ENCODE data around the gene RAB9A. TPM values are rescaled to one million over a fixed set of nuclear protein-coding genes. Genes with fewer than 3 reads are reported as not detected.
"Not testable (repeated sequence)": the region's sequence is repeated elsewhere in the genome, so short reads cannot be mapped to it uniquely, and the experiment has no call there.

The RAB9A gene
- polyA plus RNA-seq, 4 donors: 25.6 to 31.4 (median 30.2) TPM

- no peak for DNase-seq (ENCODE audit: low read depth in 4 of 4, low spot score in 3 of 4)
Measured at GRCh38 chrX:13669246-13669737, 19.6 kb upstream of the RAB9A start.

GRCh38 chrX:13669755-13670154 lies 19.2 kb upstream of the RAB9A start:
- DNase-seq (ENCODE audit: low read depth in 4 of 4, low spot score in 3 of 4): not testable (repeated sequence)

GRCh38 chrX:13670197-13670596 lies 18.7 kb upstream of the RAB9A start:
- DNase-seq (ENCODE audit: low read depth in 4 of 4, low spot score in 3 of 4): no peak

DNA sequence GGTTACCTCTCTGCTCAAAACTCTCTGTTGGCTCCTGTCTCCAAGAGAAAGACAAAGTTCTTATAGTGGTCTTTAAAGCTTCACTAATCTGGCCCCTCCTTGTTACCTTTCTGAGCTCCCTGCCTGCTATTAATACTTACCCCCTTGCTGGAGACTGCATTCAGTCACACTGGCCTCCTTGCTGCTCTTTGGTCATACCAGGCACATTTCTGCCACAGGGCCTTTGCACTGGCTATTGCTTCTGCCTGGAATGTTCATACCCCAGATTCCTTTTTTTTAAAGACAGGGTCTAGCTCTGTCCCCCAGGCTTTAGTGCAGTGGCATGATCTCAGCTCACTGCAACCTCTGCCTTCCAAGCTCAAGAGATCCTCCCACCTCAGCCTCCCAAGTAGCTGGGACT lies 15.9 kb upstream of the RAB9A start:
- no peak for DNase-seq (ENCODE audit: low read depth in 4 of 4, low spot score in 3 of 4)

DNA sequence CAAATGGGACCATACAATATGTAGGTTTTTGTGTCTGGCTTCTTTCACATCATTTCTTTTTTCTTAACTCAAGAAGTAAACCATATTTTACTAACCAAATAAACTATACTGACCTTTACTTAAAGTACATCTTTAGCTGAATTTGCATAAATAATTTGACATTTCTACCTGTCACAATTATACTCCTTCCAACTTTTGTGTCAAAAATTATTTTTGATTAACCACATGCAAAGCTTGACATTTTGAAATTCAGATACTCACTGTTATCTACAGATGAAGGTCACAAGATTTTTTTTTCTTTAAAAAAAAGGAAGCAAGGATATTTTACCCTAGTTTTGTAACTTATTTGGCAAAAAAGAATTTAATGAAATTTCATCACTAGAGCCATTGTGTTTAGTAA lies 12.0 kb upstream of the RAB9A start:
- DNase-seq (ENCODE audit: low read depth in 4 of 4, low spot score in 3 of 4): no peak

- not testable (repeated sequence) for DNase-seq (ENCODE audit: low read depth in 4 of 4, low spot score in 3 of 4)
Measured at GRCh38 chrX:13679700-13680099, 9.2 kb upstream of the RAB9A start.

DNA sequence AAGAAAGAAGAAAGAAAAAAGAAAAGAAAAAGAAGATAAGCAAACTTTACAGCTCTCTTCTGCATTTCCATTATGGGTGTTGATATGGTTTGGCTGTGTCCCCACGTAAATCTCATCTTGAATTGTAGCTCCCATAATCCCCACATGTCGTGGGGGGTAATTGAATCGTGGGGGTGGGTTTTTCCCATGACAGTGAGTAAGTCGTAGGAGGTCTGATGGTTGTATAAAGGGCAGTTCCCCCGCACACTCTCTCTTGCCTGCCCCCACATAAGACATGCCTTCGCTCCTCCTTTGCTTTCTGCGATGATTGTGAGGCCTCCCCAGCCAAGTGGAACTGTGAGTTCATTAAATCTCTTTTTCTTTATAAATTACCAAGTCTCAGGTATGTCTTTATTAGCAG lies 7.3 kb upstream of the RAB9A start:
- no peak for DNase-seq (ENCODE audit: low read depth in 4 of 4, low spot score in 3 of 4)

- no peak for DNase-seq (ENCODE audit: low read depth in 4 of 4, low spot score in 3 of 4)
Measured at GRCh38 chrX:13684361-13684760, 4.6 kb upstream of the RAB9A start.

- no peak for DNase-seq (ENCODE audit: low read depth in 4 of 4, low spot score in 3 of 4)
Measured at GRCh38 chrX:13685126-13685763, 3.7 kb upstream of the RAB9A start.

DNA sequence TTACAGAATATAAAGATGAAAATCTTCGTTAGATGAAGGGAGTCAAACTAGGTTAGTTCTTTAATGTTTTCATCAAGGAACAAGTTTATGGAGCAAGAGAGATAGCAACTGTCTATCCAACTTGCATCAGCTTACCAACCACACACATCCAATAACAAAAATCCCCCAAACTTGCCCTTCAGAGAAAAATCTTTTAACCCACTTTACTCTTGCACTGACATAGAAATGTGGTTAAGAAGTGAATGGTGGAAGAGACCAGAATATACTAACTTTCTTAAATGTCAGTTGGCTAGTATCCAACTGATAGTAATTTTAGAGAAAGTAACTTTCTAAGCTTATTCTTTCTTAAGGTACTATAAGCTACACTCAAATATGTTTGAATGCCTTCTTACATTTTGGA lies 1.7 kb upstream of the RAB9A start:
- DNase-seq (ENCODE audit: low read depth in 4 of 4, low spot score in 3 of 4): no peak

GRCh38 chrX:13688384-13688957 lies 457 bp upstream of the RAB9A start:
- DNase-seq (ENCODE audit: low read depth in 4 of 4, low spot score in 3 of 4): no peak

DNA sequence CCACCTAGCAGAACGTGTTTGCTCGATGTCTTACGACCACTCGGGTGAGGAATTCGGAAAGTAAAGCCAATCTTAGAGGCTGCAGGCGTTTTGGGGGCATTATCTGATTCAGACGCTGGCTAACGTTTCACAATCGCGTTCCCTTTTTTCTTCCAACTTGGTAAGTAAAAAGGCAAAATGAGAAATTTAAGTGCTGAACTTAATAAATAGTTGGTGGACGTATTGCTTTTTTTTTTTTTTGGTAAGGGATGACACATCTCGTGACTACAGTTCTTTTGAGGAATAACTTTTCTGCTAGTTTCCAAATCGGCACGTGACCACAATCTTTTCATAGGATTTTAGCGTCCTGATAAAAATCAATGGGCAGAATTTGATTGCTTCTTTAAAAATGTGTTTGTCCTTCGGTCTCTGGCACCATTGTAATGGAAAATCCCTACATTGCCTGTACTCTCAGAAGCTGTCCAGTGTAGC lies 848 bp downstream of the RAB9A start:
- DNase-seq (ENCODE audit: low read depth in 4 of 4, low spot score in 3 of 4): peak in 2 of 4 donors; percentile 15 to 22

- no peak for DNase-seq (ENCODE audit: low read depth in 4 of 4, low spot score in 3 of 4)
Measured at GRCh38 chrX:13690836-13691235, 1.9 kb downstream of the RAB9A start.

- no peak for DNase-seq (ENCODE audit: low read depth in 4 of 4, low spot score in 3 of 4)
Measured at GRCh38 chrX:13691841-13692371, 3.0 kb downstream of the RAB9A start.

GRCh38 chrX:13692771-13693231 lies 3.9 kb downstream of the RAB9A start:
- DNase-seq (ENCODE audit: low read depth in 4 of 4, low spot score in 3 of 4): no peak

GRCh38 chrX:13693341-13693961 lies 4.5 kb downstream of the RAB9A start:
- DNase-seq (ENCODE audit: low read depth in 4 of 4, low spot score in 3 of 4): no peak

- DNase-seq (ENCODE audit: low read depth in 4 of 4, low spot score in 3 of 4): no peak
Measured at GRCh38 chrX:13694359-13694758, 5.4 kb downstream of the RAB9A start.

- DNase-seq (ENCODE audit: low read depth in 4 of 4, low spot score in 3 of 4): no peak
Measured at GRCh38 chrX:13694983-13695382, 6.1 kb downstream of the RAB9A start.

GRCh38 chrX:13695601-13696115 lies 6.7 kb downstream of the RAB9A start:
- no peak for DNase-seq (ENCODE audit: low read depth in 4 of 4, low spot score in 3 of 4)

DNA sequence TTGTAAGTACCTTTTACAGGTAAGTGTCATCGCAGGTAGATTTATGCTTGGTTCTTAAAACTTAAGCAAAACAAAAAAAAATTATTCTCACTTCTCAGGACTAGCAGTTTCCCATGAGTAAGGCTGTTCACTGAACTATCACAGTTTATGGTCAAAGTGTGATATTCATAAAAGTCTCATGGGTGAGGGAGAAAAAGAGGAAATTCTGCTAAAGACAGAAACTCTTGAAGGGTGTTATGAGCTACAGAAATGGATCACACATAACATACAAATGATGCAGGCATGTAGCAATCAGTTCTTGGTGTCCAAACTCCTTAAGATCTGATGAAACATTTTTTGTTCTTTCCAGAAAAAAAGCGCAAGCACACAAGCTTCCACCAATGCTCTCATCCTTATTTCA lies 8.5 kb downstream of the RAB9A start:
- no peak for DNase-seq (ENCODE audit: low read depth in 4 of 4, low spot score in 3 of 4)

GRCh38 chrX:13697976-13698375 lies 9.0 kb downstream of the RAB9A start:
- DNase-seq (ENCODE audit: low read depth in 4 of 4, low spot score in 3 of 4): no peak

Data from right renal pelvis (tissue), 4 donors.